Stimulated activated CD8-positive, alpha-beta memory T cell treated with anti-CD3 and anti-CD28 coated beads, Interleukin-15, amount 100 ng/mL, for 48 hours (primary cell): ENCODE results near the gene MAML3.

Experiments
- DNase-seq, 2 donors: peaks; one replicate each; pipeline ENCODE4 v3.0.0-alpha.2; 2020; ENCODE audit warnings: low read depth in 2 of 2

Gene MAML3

GRCh38 chr4:140003876-140004548, 150.0 kb downstream of the MAML3 start:
- DNase-seq: no peak

- DNase-seq: no peak
These were observed 153.8 kb downstream of the MAML3 start for GRCh38 chr4:140000232-140000631.

- DNase-seq: peak; percentile 40 to 41
These were observed 164.9 kb downstream of the MAML3 start for GRCh38 chr4:139988863-139989765.

- peak in 1 of 2 donors; percentile 2 for DNase-seq
These were observed 166.5 kb downstream of the MAML3 start for GRCh38 chr4:139987502-139987850.

GRCh38 chr4:139986689-139987501, 167.1 kb downstream of the MAML3 start:
- DNase-seq: no peak

- no peak for DNase-seq
These were observed 167.9 kb downstream of the MAML3 start for GRCh38 chr4:139986106-139986505.

- no peak for DNase-seq
These were observed 168.6 kb downstream of the MAML3 start for GRCh38 chr4:139985401-139985800.

- DNase-seq: no peak
These were observed 169.5 kb downstream of the MAML3 start for GRCh38 chr4:139984471-139984870.

GRCh38 chr4:139978692-139979091, 175.3 kb downstream of the MAML3 start:
- peak in 1 of 2 donors; percentile 2 for DNase-seq

GRCh38 chr4:139977838-139978609, 176.0 kb downstream of the MAML3 start:
- DNase-seq: no peak

- no peak for DNase-seq
These were observed 178.1 kb downstream of the MAML3 start for GRCh38 chr4:139975830-139976272.

- DNase-seq: no peak
These were observed 180.4 kb downstream of the MAML3 start for GRCh38 chr4:139973616-139974015.

- DNase-seq: no peak
These were observed 181.0 kb downstream of the MAML3 start for GRCh38 chr4:139973015-139973414.

GRCh38 chr4:139972305-139972704, 181.7 kb downstream of the MAML3 start:
- DNase-seq: no peak

- DNase-seq: no peak
These were observed 182.9 kb downstream of the MAML3 start for GRCh38 chr4:139971111-139971510.

- DNase-seq: no peak
These were observed 184.2 kb downstream of the MAML3 start for GRCh38 chr4:139969635-139970266.

- no peak for DNase-seq
These were observed 185.2 kb downstream of the MAML3 start for GRCh38 chr4:139968831-139969230.

- DNase-seq: no peak
These were observed 187.6 kb downstream of the MAML3 start for GRCh38 chr4:139966383-139966782.

- DNase-seq: no peak
These were observed 188.2 kb downstream of the MAML3 start for GRCh38 chr4:139965789-139966188.

- DNase-seq: no peak
These were observed 190.3 kb downstream of the MAML3 start for GRCh38 chr4:139963708-139964107.

- DNase-seq: no peak
These were observed 191.8 kb downstream of the MAML3 start for GRCh38 chr4:139962130-139962684.
